GM18520 (cell line): ENCODE results near the gene IL33.

ENCODE experiments used
- ATAC-seq: cut with Tn5 transposase; IDR thresholded peaks from one replicate; pipeline ENCODE4 v1.9.1; 2021; ENCODE audit not compliant: unreplicated experiment

Gene IL33

GRCh38 chr9:6216002-6216401 lies 395 bp downstream of the IL33 start:
- ATAC-seq: no peak

GRCh38 chr9:6216951-6217350 lies 1.3 kb downstream of the IL33 start:
- ATAC-seq: no peak

GRCh38 chr9:6218099-6218502 lies 2.5 kb downstream of the IL33 start:
- ATAC-seq: no peak

- ATAC-seq: no peak
Measured at GRCh38 chr9:6219040-6219439, 3.4 kb downstream of the IL33 start.

- ATAC-seq: no peak
Measured at GRCh38 chr9:6219981-6220380, 4.4 kb downstream of the IL33 start.

- ATAC-seq: no peak
Measured at GRCh38 chr9:6224393-6225154, 9.0 kb downstream of the IL33 start.

- ATAC-seq: no peak
Measured at GRCh38 chr9:6226696-6227095, 11.1 kb downstream of the IL33 start.

- no peak for ATAC-seq
Measured at GRCh38 chr9:6229186-6229585, 13.6 kb downstream of the IL33 start.

GRCh38 chr9:6229619-6230018 lies 14.0 kb downstream of the IL33 start:
- ATAC-seq: no peak

- no peak for ATAC-seq
Measured at GRCh38 chr9:6230037-6230780, 14.6 kb downstream of the IL33 start.

GRCh38 chr9:6232336-6232945 lies 16.8 kb downstream of the IL33 start:
- ATAC-seq: no peak

GRCh38 chr9:6234014-6234413 lies 18.4 kb downstream of the IL33 start:
- no peak for ATAC-seq

GRCh38 chr9:6237267-6237666 lies 21.7 kb downstream of the IL33 start:
- no peak for ATAC-seq

GRCh38 chr9:6239048-6239461 lies 23.4 kb downstream of the IL33 start:
- no peak for ATAC-seq

- no peak for ATAC-seq
Measured at GRCh38 chr9:6239694-6240093, 24.1 kb downstream of the IL33 start.

- ATAC-seq: peak; percentile 82
Measured at GRCh38 chr9:6243746-6244145, 28.1 kb downstream of the IL33 start.

GRCh38 chr9:6247266-6247665 lies 31.7 kb downstream of the IL33 start:
- no peak for ATAC-seq

GRCh38 chr9:6268826-6269397 lies 53.3 kb downstream of the IL33 start:
- ATAC-seq: no peak

- ATAC-seq: no peak
Measured at GRCh38 chr9:6270896-6271295, 55.3 kb downstream of the IL33 start.

GRCh38 chr9:6271508-6272228 lies 56.1 kb downstream of the IL33 start:
- no peak for ATAC-seq

- no peak for ATAC-seq
Measured at GRCh38 chr9:6272229-6272598, 56.6 kb downstream of the IL33 start.
